ENCODE data around the gene PRKCA.

- no peak for TF ChIP-seq ZNF281 (CRISPR knock-in tag; IDR thresholded peaks at IDR 0.05)
- TF ChIP-seq ATF2 (CRISPR knock-in tag; IDR thresholded peaks at IDR 0.05; ENCODE audit: borderline replicate concordance, low read depth), result no peak
- TF ChIP-seq E2F1 (CRISPR knock-in tag; IDR thresholded peaks at IDR 0.05), result no peak
- TF ChIP-seq CREM (CRISPR knock-in tag; IDR thresholded peaks at IDR 0.05), result no peak
- no peak for TF ChIP-seq ESRRA (CRISPR knock-in tag; IDR thresholded peaks at IDR 0.05; ENCODE audit: borderline replicate concordance)
These were observed 216.3 kb downstream of the PRKCA start for GRCh38 chr17:66518677-66519076.

All from WTC11 (cell line).